Spinal cord (tissue), 10 donors: ENCODE data around the gene CENPA. TPM values are rescaled to one million over a fixed set of nuclear protein-coding genes. Genes with fewer than 3 reads are reported as not detected.
A peak's percentile ranks its signal among the peaks of the same experiment; 100 is the strongest.

ENCODE experiments used
- DNase-seq, 6 donors: peaks; one replicate each; pipeline versions ENCODE4 v3.0.0 to v3.0.0-alpha.2; 2013 to 2015; ENCODE audit warnings: low spot score in 6 of 6, low read depth in 4 of 6
- H3K27ac ChIP-seq: one replicate; pipeline ENCODE4 v1.5.1; 2013; ENCODE audit warnings: low read depth, low read length, control low read depth
- H3K27me3 ChIP-seq: one replicate; pipeline ENCODE4 v1.6.1; 2013; ENCODE audit warnings: low read length; ENCODE audit not compliant: control insufficient read depth, insufficient read depth
- H3K36me3 ChIP-seq: one replicate; pipeline ENCODE4 v1.6.1; 2013; ENCODE audit warnings: low read length; ENCODE audit not compliant: control insufficient read depth, insufficient read depth
- H3K4me1 ChIP-seq: one replicate; pipeline ENCODE4 v1.6.1; 2013; ENCODE audit warnings: low read length; ENCODE audit not compliant: control insufficient read depth, insufficient read depth
- H3K4me3 ChIP-seq: one replicate; pipeline ENCODE4 v1.5.1; 2013; ENCODE audit warnings: low read depth, low read length, control low read depth
- H3K9me3 ChIP-seq: one replicate; pipeline ENCODE4 v1.6.1; 2013; ENCODE audit warnings: low read length; ENCODE audit not compliant: control insufficient read depth, insufficient read depth
- WGBS: methylation state at CpG from one replicate; pipeline ENCODE4 v1.1.5; 2013; ENCODE audit warnings: missing lambda C conversion rate; ENCODE audit not compliant: insufficient coverage; 5-methylcytosine and 5-hydroxymethylcytosine counted together
- long read RNA-seq, 4 donors: transcript quantifications; one replicate each; lab custom pipeline, GENCODE V29; 2026
- polyA plus RNA-seq, 2 donors: library from polyadenylated mRNA; unstranded; fragments of 120-200 nt; gene quantifications; one replicate each; pipeline ENCODE4 v1.2.1, GENCODE V29; 2013; ENCODE audit not compliant: insufficient read length in 2 of 2
- total RNA-seq, 2 donors: library from RNA; depleted of rRNA in 1 of 2; stranded (reverse); fragments of 120-200 nt in 1 of 2; fragments of >200 nt in 1 of 2; gene quantifications; one replicate each; pipeline versions ENCODE4 v1.2.3 to v1.2.4, GENCODE V29; 2013 to 2014
- donor health status: healthy.

CENPA gene
- 1 to 10 TPM; 2.8 to 5.5 TPM for total RNA-seq
- 1 to 10 TPM; 5.2 to 7.4 TPM for polyA plus RNA-seq
- long read RNA-seq, donor 1, transcript CENPA-202 (5 exons, 1,452 nt), result major isoform, 6 of 11 reads
- long read RNA-seq, donor 1, partial matches to known transcripts, result 5 of 11 reads
- long read RNA-seq, donor 1, other reads (novel, unspliced or antisense), result 0 of 11 reads
- long read RNA-seq, donor 2, partial matches to known transcripts, result 0 of 3 reads
- long read RNA-seq, donor 2, other reads (novel, unspliced or antisense), result 0 of 3 reads
- long read RNA-seq, donor 3, partial matches to known transcripts, result 0 of 2 reads
- long read RNA-seq, donor 3, other reads (novel, unspliced or antisense), result 0 of 2 reads
- long read RNA-seq, donor 4, transcript CENPA-202 (5 exons, 1,452 nt), result major isoform, 6 of 16 reads
- long read RNA-seq, donor 4, partial matches to known transcripts, result 9 of 16 reads
- long read RNA-seq, donor 4, other reads (novel, unspliced or antisense), result 0 of 16 reads

DNA sequence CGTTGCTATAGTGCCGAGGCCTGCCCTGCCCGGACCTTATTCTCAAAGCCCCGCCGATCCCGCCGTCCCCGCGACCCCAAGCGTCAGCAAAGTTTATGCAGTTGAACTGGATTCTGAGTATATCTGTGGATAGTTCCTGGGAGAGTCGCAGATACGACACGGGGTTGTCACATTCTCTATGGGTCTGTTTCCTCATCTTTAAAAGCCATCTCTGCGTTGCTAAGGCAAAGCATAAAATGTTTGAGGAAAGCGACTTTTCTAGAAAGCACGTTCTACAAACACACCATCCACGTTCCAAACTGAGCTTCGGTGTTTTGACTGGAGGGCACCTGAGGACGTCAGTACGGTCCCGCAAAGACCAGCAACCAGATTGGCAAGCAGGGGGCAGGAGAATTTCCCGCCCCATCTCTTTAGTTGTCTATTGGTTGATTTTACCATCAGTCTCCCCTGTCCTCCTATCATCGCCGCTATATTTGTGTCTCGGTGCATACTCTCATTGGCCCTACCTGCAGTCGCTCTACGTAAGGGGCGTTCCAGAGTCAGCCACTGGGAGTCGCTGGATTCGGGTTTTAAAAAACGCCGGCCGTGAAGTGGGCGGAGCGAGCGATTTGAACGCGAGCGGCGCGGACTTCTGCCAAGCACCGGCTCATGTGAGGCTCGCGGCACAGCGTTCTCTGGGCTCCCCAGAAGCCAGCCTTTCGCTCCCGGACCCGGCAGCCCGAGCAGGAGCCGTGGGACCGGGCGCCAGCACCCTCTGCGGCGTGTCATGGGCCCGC lies at the start of gene CENPA:
CENPA (plus strand) TSS at position 626 of the 776 bp plus-strand sequence; CDS start at position 767, 141 bp downstream.
- Histone ChIP-seq H3K9me3 (no peaks in the 10 kb centered on the region), H3K27ac (peak within 1 kb of the TSS; percentile 83), H3K4me1 (peaks cover 13% of the 10 kb centered on the region), H3K27me3 (no peaks in the 10 kb centered on the region), H3K4me3 (peak within 1 kb of the TSS; percentile 61), H3K36me3 (peaks cover 9% of the 10 kb centered on the region)
- DNase-seq, result peak; percentile 98 to 100 (median 100)
- WGBS, result 0% methylated on average over 39 of the region's 55 CpGs

DNA sequence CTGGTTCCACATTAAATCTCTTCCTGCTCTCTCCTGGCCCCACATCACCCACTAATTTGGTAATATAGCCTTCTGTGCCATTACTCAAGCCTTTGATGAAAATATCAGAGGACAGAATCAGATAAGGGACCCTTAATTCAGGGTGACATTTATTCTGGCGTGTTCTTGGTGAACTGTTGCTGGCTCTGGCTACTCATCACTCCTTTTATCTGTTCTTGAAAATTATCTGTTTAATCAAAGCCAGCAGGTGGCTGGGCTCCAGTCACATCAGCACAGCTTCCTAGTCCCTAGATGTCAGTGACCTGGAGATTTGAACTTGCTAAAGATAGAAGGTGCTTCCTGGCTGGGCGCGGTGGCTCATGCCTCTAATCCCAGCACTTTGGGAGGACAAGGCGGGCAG lies 48.6 kb upstream of the CENPA start:
- H3K9me3 ChIP-seq, result no peaks in the 10 kb centered on the region
- H3K4me3 ChIP-seq, result no peak overlapping the region
- H3K27ac ChIP-seq, result no peak overlapping the region
- WGBS, result 94% methylated on average over 4 of the region's 4 CpGs
- DNase-seq, result no peak
- H3K4me1 ChIP-seq, result peaks cover 19% of the 10 kb centered on the region
- H3K36me3 ChIP-seq, result no peaks in the 10 kb centered on the region
- H3K27me3 ChIP-seq, result no peaks in the 10 kb centered on the region

DNA sequence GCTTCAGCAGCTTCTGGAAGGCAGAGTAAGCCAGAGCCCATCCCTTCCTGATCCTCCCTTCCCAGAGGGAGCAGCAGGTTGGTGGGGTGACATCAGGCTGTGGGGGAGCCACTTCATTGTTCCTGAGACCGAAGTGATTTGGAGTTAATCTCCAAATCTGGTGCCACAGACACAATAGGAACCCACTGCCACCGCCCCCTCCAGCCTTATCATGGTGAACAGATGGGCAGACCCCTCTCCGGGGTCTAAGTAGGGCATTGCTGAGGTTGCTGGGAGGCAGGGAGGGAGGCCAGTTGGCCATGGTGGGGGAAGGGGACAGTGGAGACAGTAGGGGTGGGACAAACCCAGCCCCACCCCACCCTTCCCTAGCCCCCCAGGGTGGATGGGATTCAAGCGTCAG lies 47.4 kb upstream of the CENPA start:
- Histone ChIP-seq H3K27ac (no peak overlapping the region), H3K36me3 (no peaks in the 10 kb centered on the region), H3K4me3 (no peak overlapping the region), H3K9me3 (no peaks in the 10 kb centered on the region), H3K4me1 (peaks cover 16% of the 10 kb centered on the region), H3K27me3 (no peaks in the 10 kb centered on the region)
- DNase-seq, result no peak
- 81% methylated on average over 2 of the region's 4 CpGs for WGBS

DNA sequence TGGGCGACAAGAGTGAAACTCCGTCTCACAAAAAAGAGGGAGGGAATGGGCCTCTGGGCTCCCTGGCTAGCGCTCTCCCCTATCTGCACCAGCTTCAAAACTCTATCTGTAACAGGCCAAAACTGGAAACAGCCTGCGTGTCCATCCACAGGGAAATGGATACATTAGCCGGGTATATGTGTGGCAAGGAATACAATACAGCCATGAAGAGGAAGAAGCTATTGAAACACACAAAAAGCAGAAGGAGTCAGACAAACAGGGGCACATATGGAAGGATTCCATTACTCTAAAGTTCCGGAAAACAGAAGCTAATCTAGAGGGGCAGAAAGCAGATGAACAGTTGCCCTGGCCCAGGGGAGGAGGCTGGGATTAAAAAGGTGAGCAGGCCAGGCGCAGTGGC lies 46.3 kb upstream of the CENPA start:
- no peak for DNase-seq
- Histone ChIP-seq H3K4me1 (peaks cover 14% of the 10 kb centered on the region), H3K9me3 (no peaks in the 10 kb centered on the region), H3K36me3 (no peaks in the 10 kb centered on the region), H3K27ac (no peak overlapping the region), H3K27me3 (no peaks in the 10 kb centered on the region), H3K4me3 (no peak overlapping the region)
- 96% methylated on average over 6 of the region's 7 CpGs for WGBS

DNA sequence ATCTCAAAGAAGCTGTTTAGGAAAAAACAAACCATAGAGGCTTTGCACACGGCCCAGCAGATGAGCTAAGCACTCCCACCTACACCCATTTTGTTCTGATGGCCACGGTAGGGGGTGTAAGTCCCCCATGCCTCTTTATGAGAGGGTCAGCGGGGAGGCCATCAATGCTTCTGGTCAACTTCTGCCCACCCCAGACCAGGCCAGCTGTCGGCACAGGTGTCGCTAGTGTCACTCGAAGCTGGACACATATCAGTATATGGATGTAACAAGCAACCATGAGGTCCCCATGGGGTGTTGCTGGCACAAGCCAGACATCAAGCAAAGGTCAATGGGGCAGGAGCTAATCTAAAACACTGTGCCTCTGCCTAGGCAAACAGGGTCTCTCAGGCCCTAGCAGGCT lies 45.5 kb upstream of the CENPA start:
- 89% methylated on average over 5 of the region's 6 CpGs for WGBS

DNA sequence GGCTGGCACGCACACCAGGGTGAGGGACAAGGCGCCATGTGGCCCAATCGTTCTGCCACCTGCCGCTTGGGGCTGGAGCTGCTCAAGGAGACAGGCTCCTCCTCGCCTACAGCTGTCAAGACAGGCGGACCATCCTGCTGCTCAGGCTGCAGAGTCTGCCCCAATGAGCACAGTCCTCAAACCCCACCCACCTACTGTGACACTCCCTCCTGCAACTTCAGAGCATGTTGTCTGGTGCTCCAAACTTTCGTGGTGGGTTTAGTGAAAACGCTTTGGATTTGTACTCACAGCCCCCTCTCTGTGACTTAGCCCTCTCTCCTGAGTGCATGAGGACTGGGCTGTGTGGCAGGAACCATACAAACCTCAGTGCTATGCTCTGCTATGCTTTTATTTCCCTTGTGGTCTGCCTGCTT lies 45.0 kb upstream of the CENPA start:
- Histone ChIP-seq H3K9me3 (no peaks in the 10 kb centered on the region), H3K36me3 (no peaks in the 10 kb centered on the region), H3K27me3 (no peaks in the 10 kb centered on the region), H3K4me3 (no peak overlapping the region), H3K27ac (no peak overlapping the region), H3K4me1 (peaks cover 9% of the 10 kb centered on the region)
- peak in 1 of 6 donors; percentile 28 for DNase-seq
- WGBS, result 55% methylated on average over 8 of the region's 8 CpGs

More for the DNA sequence above, 45.5 kb upstream of the CENPA start:
- no peak for DNase-seq
- Histone ChIP-seq H3K4me1 (peaks cover 12% of the 10 kb centered on the region), H3K4me3 (no peak overlapping the region), H3K36me3 (no peaks in the 10 kb centered on the region), H3K27me3 (no peaks in the 10 kb centered on the region), H3K27ac (no peak overlapping the region), H3K9me3 (no peaks in the 10 kb centered on the region)

DNA sequence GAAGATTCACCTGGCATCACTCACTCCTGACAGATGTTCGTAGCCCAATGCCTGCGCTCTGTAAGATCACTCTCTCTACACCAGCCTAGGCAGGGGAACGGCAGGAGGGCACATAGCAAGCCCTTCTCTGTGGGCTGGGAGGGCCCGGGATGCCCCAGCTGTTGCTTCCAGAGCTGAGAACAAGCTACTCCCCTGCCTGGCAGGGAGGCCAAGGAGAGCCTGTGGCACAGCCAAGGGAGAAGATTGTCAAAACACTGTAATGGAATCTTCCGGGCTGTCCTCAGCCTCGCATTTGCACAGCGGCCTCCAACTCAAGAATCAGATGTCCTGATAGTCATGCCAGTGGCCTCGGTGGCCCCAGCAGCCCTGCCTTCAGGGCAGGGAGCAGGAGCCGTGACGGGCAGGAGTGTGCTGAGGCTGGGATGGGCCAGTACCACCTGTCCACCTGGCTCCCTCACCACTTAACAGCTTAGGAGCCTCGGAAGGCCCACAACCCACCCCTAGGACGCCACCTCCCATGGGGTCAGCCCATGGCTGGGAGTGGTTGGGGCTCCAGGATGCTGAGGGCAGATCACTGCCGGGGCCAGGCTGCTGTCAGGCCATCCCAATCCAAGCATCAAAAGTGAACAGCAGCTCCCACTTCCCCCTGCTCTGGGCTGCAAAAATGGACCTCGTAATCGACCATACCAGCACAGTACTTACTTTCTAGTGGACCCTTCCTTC lies 43.6 kb upstream of the CENPA start:
- WGBS, result 83% methylated on average over 13 of the region's 15 CpGs
- no peak for DNase-seq
- H3K9me3 ChIP-seq, result no peaks in the 10 kb centered on the region
- H3K27ac ChIP-seq, result no peak overlapping the region
- H3K27me3 ChIP-seq, result no peaks in the 10 kb centered on the region
- H3K4me1 ChIP-seq, result peaks cover 3% of the 10 kb centered on the region
- no peak overlapping the region for H3K4me3 ChIP-seq
- no peaks in the 10 kb centered on the region for H3K36me3 ChIP-seq

DNA sequence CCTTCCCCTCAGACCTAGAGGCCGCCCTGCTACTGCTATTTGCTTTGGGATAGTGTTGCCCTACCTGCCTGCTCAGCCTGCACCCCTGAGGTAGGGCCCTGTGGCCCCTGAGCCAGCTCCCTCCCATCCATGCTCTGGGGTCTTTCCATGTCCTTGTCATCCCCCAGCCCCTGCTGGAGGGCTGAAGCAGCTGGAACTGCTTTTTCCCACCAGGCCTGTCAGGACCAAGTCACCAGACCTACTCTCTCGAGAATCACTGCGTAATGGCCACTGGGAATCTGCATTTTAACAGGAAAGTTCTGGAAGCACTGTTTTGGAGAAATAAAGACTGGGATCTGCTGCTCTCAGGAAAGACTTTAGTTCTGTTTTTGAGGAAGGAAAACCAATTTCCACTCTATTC lies 42.0 kb upstream of the CENPA start:
- no peak for DNase-seq
- H3K9me3 ChIP-seq, result no peaks in the 10 kb centered on the region
- H3K4me1 ChIP-seq, result peaks cover 3% of the 10 kb centered on the region
- H3K4me3 ChIP-seq, result no peak overlapping the region
- H3K27me3 ChIP-seq, result no peaks in the 10 kb centered on the region
- WGBS, result 100% methylated on average over 1 of the region's 3 CpGs
- H3K36me3 ChIP-seq, result no peaks in the 10 kb centered on the region
- no peak overlapping the region for H3K27ac ChIP-seq

DNA sequence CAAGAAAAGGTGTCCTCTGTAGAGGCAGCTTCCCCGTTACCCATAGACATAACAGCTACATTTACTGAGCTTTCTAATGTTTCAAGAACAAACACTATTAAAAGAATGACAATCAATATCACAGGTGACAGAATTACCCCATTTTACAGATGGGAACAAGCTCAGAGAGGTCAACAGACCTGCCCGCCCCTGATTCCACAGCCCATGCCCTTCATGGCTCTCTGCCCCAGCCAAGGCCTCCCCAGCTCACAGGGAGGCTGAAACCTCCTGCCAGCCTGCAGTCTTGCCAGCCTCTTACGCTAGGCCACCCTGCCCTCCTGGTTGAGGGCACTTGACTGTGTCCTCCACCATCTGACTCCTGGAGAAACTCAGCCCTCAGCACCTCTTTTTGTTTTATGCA lies 40.9 kb upstream of the CENPA start:
- Histone ChIP-seq H3K4me1 (peaks cover 3% of the 10 kb centered on the region), H3K36me3 (no peaks in the 10 kb centered on the region), H3K4me3 (no peak overlapping the region), H3K27me3 (no peaks in the 10 kb centered on the region), H3K27ac (no peak overlapping the region), H3K9me3 (no peaks in the 10 kb centered on the region)
- DNase-seq, result no peak
- WGBS, result 97% methylated on average over 3 of the region's 3 CpGs
